H1 (cell line): ENCODE data around the gene SNAP25. TPM values are rescaled to one million over a fixed set of nuclear protein-coding genes. Genes with fewer than 3 reads are reported as not detected.

Experiments used
- CTCF ChIA-PET: fragments of 300-600 bp; sonication (Branson Sonifier 250); formaldehyde crosslinking; loops from one replicate; lab custom pipeline; 2021; ENCODE audit not compliant: partially characterized antibody; lab: Charles Lee
- POLR2A ChIA-PET: fragments of 300-600 bp; sonication (Branson Sonifier 250); formaldehyde crosslinking; loops from one replicate; lab custom pipeline; 2021; ENCODE audit warnings: inconsistent platforms; ENCODE audit not compliant: partially characterized antibody; lab: Charles Lee
- DNase-seq, 2 experiments: peaks; one replicate each; pipeline versions ENCODE4 v3.0.0 to v3.0.0-alpha.2; 2010 to 2022; ENCODE audit warnings: low spot score in 2 of 2, low read depth in 1 of 2, mixed read lengths in 1 of 2
- FAIRE-seq: peaks from 2 replicates; lab custom pipeline; 2011; peaks lifted over from hg19 to GRCh38; lab: Jason Lieb, UNC
- H2AFZ ChIP-seq: 2 replicates; pipeline ENCODE4 v1.8.1; 2012; ENCODE audit warnings: low read length, inconsistent platforms
- H2AK5ac ChIP-seq: 2 replicates; pipeline ENCODE4 v1.6.1; 2013; ENCODE audit warnings: low read depth, low read length
- H2BK120ac ChIP-seq: replicated peaks from 2 replicates; pipeline ENCODE3; 2013; ENCODE audit warnings: low read depth, low read length, inconsistent platforms
- H2BK12ac ChIP-seq: 2 replicates; pipeline ENCODE4 v1.6.1; 2013; ENCODE audit warnings: low read depth, low read length
- H2BK15ac ChIP-seq: 2 replicates; pipeline ENCODE4 v1.6.1; 2013; ENCODE audit warnings: low read length
- H2BK20ac ChIP-seq: 2 replicates; pipeline ENCODE4 v1.6.1; 2013; ENCODE audit warnings: low read length
- H2BK5ac ChIP-seq: 2 replicates; pipeline ENCODE4 v1.6.1; 2013; ENCODE audit warnings: low read depth, low read length
- H3K14ac ChIP-seq: 2 replicates; pipeline ENCODE4 v1.6.1; 2013; ENCODE audit warnings: inconsistent platforms; ENCODE audit not compliant: insufficient read length
- H3K18ac ChIP-seq: 2 replicates; pipeline ENCODE4 v1.6.1; 2013; ENCODE audit warnings: low read length; ENCODE audit errors: extremely low read depth
- H3K23ac ChIP-seq: 2 replicates; pipeline ENCODE4 v1.6.1; 2013; ENCODE audit warnings: inconsistent platforms; ENCODE audit not compliant: insufficient read length
- H3K23me2 ChIP-seq: 2 replicates; pipeline ENCODE4 v1.6.1; 2013; ENCODE audit warnings: low read depth, low read length
- H3K27ac ChIP-seq: 2 replicates; pipeline ENCODE4 v1.6.1; 2011; ENCODE audit warnings: low read depth, low read length, inconsistent platforms
- H3K27me3 ChIP-seq, 4 experiments: replicated peaks in 1 of 4; 1 replicate in 1 of 4; 2 replicates in 3 of 4; pipeline versions ENCODE4 v1.6.1 to v1.8.1; 2011 to 2013; ENCODE audit warnings: low read length in 3 of 4, mild to moderate bottlenecking in 3 of 4, inconsistent platforms in 2 of 4, mixed read lengths in 2 of 4, moderate library complexity in 1 of 4; ENCODE audit not compliant: control insufficient read depth in 3 of 4, insufficient read depth in 3 of 4; ENCODE audit errors: extremely low read depth in 1 of 4
- H3K36me3 ChIP-seq, 4 experiments: 2 replicates each; pipeline versions ENCODE4 v1.6.1 to v1.8.1; 2011 to 2013; ENCODE audit warnings: mild to moderate bottlenecking in 4 of 4, low read length in 3 of 4, moderate library complexity in 2 of 4, control low read depth in 1 of 4, inconsistent platforms in 1 of 4; ENCODE audit not compliant: insufficient read depth in 4 of 4, control insufficient read depth in 2 of 4
- H3K4ac ChIP-seq: replicated peaks from 2 replicates; pipeline ENCODE3; 2013; ENCODE audit warnings: low read length, low read depth, mixed read lengths, inconsistent platforms; ENCODE audit not compliant: insufficient read length
- H3K4me1 ChIP-seq, 4 experiments: replicated peaks in 1 of 4; 1 replicate in 1 of 4; 2 replicates in 3 of 4; pipeline versions ENCODE4 v1.6.1 to v1.8.1; 2011 to 2013; ENCODE audit warnings: low read length in 3 of 4, inconsistent platforms in 2 of 4, mixed read lengths in 1 of 4; ENCODE audit not compliant: insufficient read depth in 4 of 4, control insufficient read depth in 3 of 4
- H3K4me2 ChIP-seq, 2 experiments: 2 replicates each; pipeline versions ENCODE4 v1.6.1 to v1.8.1; 2011 to 2013; ENCODE audit warnings: low read depth in 2 of 2, low read length in 2 of 2, control low read depth in 1 of 2, inconsistent platforms in 1 of 2, mild to moderate bottlenecking in 1 of 2; ENCODE audit not compliant: insufficient read depth in 1 of 2
- H3K4me3 ChIP-seq, 4 experiments: fragments of 200-600, 300-600 bp in 1 of 4; sonication (generic), shearing (Covaris generic), sonication (Bioruptor Twin) in 1 of 4; 2 replicates each; pipeline versions ENCODE4 v1.5.1 to v1.8.1; 2011 to 2016; ENCODE audit warnings: low read length in 4 of 4, low read depth in 3 of 4, control low read depth in 2 of 4, inconsistent platforms in 2 of 4, mild to moderate bottlenecking in 2 of 4, mixed read lengths in 1 of 4, moderate library complexity in 1 of 4; ENCODE audit not compliant: insufficient read depth in 2 of 4; ENCODE audit errors: extremely low read depth in 1 of 4
- H3K56ac ChIP-seq: replicated peaks from 2 replicates; pipeline ENCODE3; 2013; ENCODE audit warnings: low read depth, mild to moderate bottlenecking, mixed read lengths, low read length, inconsistent platforms; ENCODE audit not compliant: insufficient read length
- H3K79me1 ChIP-seq: 2 replicates; pipeline ENCODE4 v1.6.1; 2013; ENCODE audit warnings: low read depth, low read length, control low read depth
- H3K79me2 ChIP-seq, 2 experiments: 2 replicates each; pipeline versions ENCODE4 v1.6.1 to v1.8.1; 2012 to 2013; ENCODE audit warnings: low read length in 2 of 2, mild to moderate bottlenecking in 2 of 2, inconsistent platforms in 1 of 2; ENCODE audit not compliant: insufficient read depth in 2 of 2, control insufficient read depth in 1 of 2
- H3K9ac ChIP-seq, 4 experiments: replicated peaks in 1 of 4; 1 replicate in 1 of 4; 2 replicates in 3 of 4; pipeline versions ENCODE4 v1.6.1 to v1.8.1; 2011 to 2013; ENCODE audit warnings: low read depth in 3 of 4, low read length in 3 of 4, control low read depth in 2 of 4, mild to moderate bottlenecking in 2 of 4, moderate library complexity in 2 of 4, inconsistent platforms in 1 of 4; ENCODE audit errors: extremely low read depth in 1 of 4
- H3K9me3 ChIP-seq, 2 experiments: 2 replicates each; pipeline versions ENCODE4 v1.6.1 to v1.8.1; 2012 to 2013; ENCODE audit warnings: mild to moderate bottlenecking in 2 of 2, moderate library complexity in 2 of 2, control low read depth in 1 of 2, inconsistent platforms in 1 of 2, low read depth in 1 of 2, low read length in 1 of 2, mixed read lengths in 1 of 2; ENCODE audit not compliant: insufficient read depth in 2 of 2
- H4K20me1 ChIP-seq, 2 experiments: replicated peaks in 1 of 2; 2 replicates each; pipeline versions ENCODE3 to v1.8.1; 2011 to 2013; ENCODE audit warnings: inconsistent platforms in 2 of 2, low read length in 2 of 2, mild to moderate bottlenecking in 1 of 2; ENCODE audit not compliant: insufficient read depth in 2 of 2, control insufficient read depth in 1 of 2
- H4K5ac ChIP-seq: 2 replicates; pipeline ENCODE4 v1.6.1; 2013; ENCODE audit warnings: low read length, low read depth, mixed read lengths, inconsistent platforms; ENCODE audit not compliant: insufficient read length
- H4K8ac ChIP-seq: 2 replicates; pipeline ENCODE4 v1.8.0; 2013; ENCODE audit warnings: mild to moderate bottlenecking, moderate library complexity, low read length, inconsistent platforms; ENCODE audit not compliant: insufficient read depth; ENCODE audit errors: extremely low read depth
- H4K91ac ChIP-seq: replicated peaks from 2 replicates; pipeline ENCODE3; 2013; ENCODE audit warnings: low read length, mixed read lengths, inconsistent platforms; ENCODE audit not compliant: insufficient read length
- WGBS, 2 experiments: shearing (Covaris generic) in 1 of 2; methylation state at CpG; one replicate each; pipeline versions ENCODE4 v1.1.6 to v1.1.7; 2013 to 2015; ENCODE audit warnings: low lambda C conversion rate in 2 of 2, mixed read lengths in 2 of 2, inconsistent platforms in 1 of 2, low coverage in 1 of 2, missing lambda C conversion rate in 1 of 2; ENCODE audit not compliant: insufficient replicate concordance in 2 of 2, insufficient coverage in 1 of 2, insufficient read length in 1 of 2; ENCODE audit errors: extremely low coverage in 1 of 2, missing lambda C conversion rate in 1 of 2; 5-methylcytosine and 5-hydroxymethylcytosine counted together
- polyA plus RNA-seq, 7 experiments: library from polyadenylated mRNA; depleted of rRNA in 3 of 7; stranded (reverse) in 5 of 7; unstranded in 2 of 7; fragments of >200 nt in 5 of 7; fragments of 200-250 nt in 2 of 7; gene quantifications; 1 replicate in 5 of 7; 2 replicates in 1 of 7; 4 replicates in 1 of 7; pipeline versions ENCODE4 v1.2.1 to v1.2.3, GENCODE V29; 2011 to 2013; ENCODE audit warnings: missing spikeins in 2 of 7, mixed read lengths in 2 of 7
- total RNA-seq: library from RNA; stranded (reverse); fragmentation: NEBNext Ultra II Directional; extraction: Animal tissue kit (Norgen Biotek cat#: 25700); gene quantifications from 2 replicates; pipeline ENCODE4 v1.2.1, GENCODE V29; 2021

Gene SNAP25
- total and polyA plus RNA-seq, 2 of the 8 experiments (the other 6 are each of a cell fraction or from before 2014, with no cell fraction given), result 0.51 to 0.52 TPM

DNA sequence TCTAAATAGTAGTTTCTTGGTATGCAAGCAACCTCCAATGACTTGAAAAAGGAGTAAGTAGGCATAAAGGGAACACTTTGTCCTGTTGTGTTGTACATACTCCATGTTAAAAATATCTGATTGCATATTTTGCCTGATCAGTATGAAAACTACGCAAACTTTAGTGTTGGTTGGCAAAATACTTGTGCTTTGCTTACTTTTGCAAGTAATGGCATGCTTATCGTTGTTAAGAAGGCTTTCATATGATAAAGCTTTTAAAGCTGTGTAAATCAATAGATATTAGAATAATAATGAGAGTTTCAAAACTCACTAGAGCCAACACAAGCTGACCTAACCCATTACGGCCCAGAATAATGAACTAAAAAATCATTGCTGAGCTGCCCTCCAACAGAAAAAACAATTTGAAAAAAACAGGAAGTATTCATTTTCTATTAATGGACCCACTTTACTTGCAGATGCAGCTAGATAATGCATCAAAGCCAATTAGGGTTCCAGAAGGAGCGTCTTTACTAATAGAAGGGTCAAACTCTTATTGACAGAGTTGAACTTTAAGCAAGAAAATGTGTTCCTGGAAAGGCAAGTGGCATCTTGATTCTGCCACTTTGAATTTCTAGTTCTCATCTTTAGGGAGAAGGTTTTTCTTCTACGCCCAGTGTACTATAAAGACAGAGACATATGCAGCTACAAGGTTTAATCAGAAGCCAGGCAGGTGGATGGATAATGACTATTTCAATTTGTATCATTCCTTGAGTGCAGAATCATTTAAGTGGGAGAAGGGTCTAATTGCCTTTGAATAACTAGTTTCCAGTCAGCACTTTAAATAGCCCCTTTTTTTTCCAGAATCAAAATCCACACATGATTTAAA lies 82.2 kb downstream of the SNAP25 start:
- peak overlapping the region; percentile 15 for H4K5ac ChIP-seq
- no peak overlapping the region for H3K9ac ChIP-seq
- FAIRE-seq (no peak), DNase-seq (no peak)
- H2BK120ac ChIP-seq, result no peak overlapping the region
- H3K79me1 ChIP-seq, result no peaks in the 10 kb centered on the region
- H3K4me2 ChIP-seq, result peak overlapping the region; percentile 51 to 55
- CTCF ChIA-PET, result interaction anchor here (0.8 to 1.7 kb wide), 2 partner anchors 48 to 398 kb away, joined by 3 to 4 read pairs; no protein-coding TSS in a partner anchor
- peaks cover 0 to 5% (median 0%) of the 10 kb centered on the region in 4 experiments; a peak in 2 of 7 replicates for H3K27me3 ChIP-seq
- H2BK5ac ChIP-seq, result no peak overlapping the region
- peak overlapping the region; percentile 48 for H4K91ac ChIP-seq
- no peak overlapping the region for H3K27ac ChIP-seq
- 20% methylated on average over 5 of the region's 5 CpGs; no CpG with 5 or more reads in 1 of the 2 experiments for WGBS, 2 experiments
- peak overlapping the region in 1 of 4 experiments; percentile 45; a peak in 2 of 8 replicates for H3K4me3 ChIP-seq
- H2AFZ ChIP-seq, result no peak overlapping the region
- no peak overlapping the region for H3K4ac ChIP-seq
- H3K4me1 ChIP-seq, result peaks cover 0 to 12% (median 2%) of the 10 kb centered on the region in 4 experiments; a peak in 2 of 7 replicates
- no peak overlapping the region for H3K23ac ChIP-seq
- H2BK20ac ChIP-seq, result no peak overlapping the region
- no peak overlapping the region for H3K18ac ChIP-seq
- no peak overlapping the region for H2BK12ac ChIP-seq
- H3K14ac ChIP-seq, result no peak overlapping the region
- H4K8ac ChIP-seq, result no peak overlapping the region
- H2AK5ac ChIP-seq, result no peak overlapping the region
- H3K36me3 ChIP-seq, result no peaks in the 10 kb centered on the region
- no peaks in the 10 kb centered on the region for H3K23me2 ChIP-seq
- POLR2A ChIA-PET, result no interaction called here
- no peaks in the 10 kb centered on the region for H4K20me1 ChIP-seq
- no peak overlapping the region for H2BK15ac ChIP-seq
- H3K9me3 ChIP-seq, result no peaks in the 10 kb centered on the region
- no peak overlapping the region for H3K56ac ChIP-seq
- no peaks in the 10 kb centered on the region for H3K79me2 ChIP-seq
